Measurements from ENCODE around the gene PLEKHH3. TPM values are rescaled to one million over a fixed set of nuclear protein-coding genes. Genes with fewer than 3 reads are reported as not detected.
"Not testable (repeated sequence)": the region's sequence is repeated elsewhere in the genome, so short reads cannot be mapped to it uniquely, and the experiment has no call there.

Gene PLEKHH3
- total RNA-seq, 1 experiment from 2014 or later = 6.7 TPM

- Histone ChIP-seq H3K9me2 (replicated peaks; ENCODE audit: insufficient read depth, low read length) (no peaks in the 10 kb centered on the region), H3K79me2 (ENCODE audit: low read length) (no peaks in the 10 kb centered on the region), H2AFZ (ENCODE audit: low read length) (no peak overlapping the region)
These were observed 5.8 kb downstream of the PLEKHH3 start for GRCh38 chr17:42670789-42671657.

GRCh38 chr17:42669977-42670788, 6.6 kb downstream of the PLEKHH3 start:
- H2AFZ ChIP-seq (ENCODE audit: low read length) = no peak overlapping the region
- H3K27ac ChIP-seq (ENCODE audit: low read length) = no peak overlapping the region
- H3K4me2 ChIP-seq (ENCODE audit: low read depth, low read length, poor library complexity, severe bottlenecking) = no peak overlapping the region
- no peaks in the 10 kb centered on the region for H3K36me3 ChIP-seq (ENCODE audit: insufficient read depth, low read length)
- H4K20me1 ChIP-seq (ENCODE audit: insufficient read depth, low read depth, low read length) = 0 out of 2 replicates have a peak, but pooled peaks cover 4% of the 10 kb centered on the region
- no peak overlapping the region for H3K9ac ChIP-seq (ENCODE audit: low read length)
- no peaks in the 10 kb centered on the region for H3K9me2 ChIP-seq (replicated peaks; ENCODE audit: insufficient read depth, low read length)
- no peaks in the 10 kb centered on the region for H3K9me3 ChIP-seq (ENCODE audit: low read length)
- peaks cover 11% of the 10 kb centered on the region for H3K4me1 ChIP-seq (ENCODE audit: low read length)
- no peaks in the 10 kb centered on the region for H3K79me2 ChIP-seq (ENCODE audit: low read length)
- no peak overlapping the region for H3K4me3 ChIP-seq (ENCODE audit: low read length)
- no peaks in the 10 kb centered on the region for H3K27me3 ChIP-seq (ENCODE audit: low read length)
- DNase-seq = no peak

More at GRCh38 chr17:42670789-42671657, 5.8 kb downstream of the PLEKHH3 start:
- no peak overlapping the region for H3K4me3 ChIP-seq (ENCODE audit: low read length)
- H3K4me2 ChIP-seq (ENCODE audit: low read depth, low read length, poor library complexity, severe bottlenecking) = no peak overlapping the region
- peaks cover 19% of the 10 kb centered on the region for H3K4me1 ChIP-seq (ENCODE audit: low read length)
- peaks cover 8% of the 10 kb centered on the region; the same call in 1 of the 2 replicates for H4K20me1 ChIP-seq (ENCODE audit: insufficient read depth, low read depth, low read length)
- no peaks in the 10 kb centered on the region for H3K27me3 ChIP-seq (ENCODE audit: low read length)
- H3K27ac ChIP-seq (ENCODE audit: low read length) = no peak overlapping the region
- H3K9me3 ChIP-seq (ENCODE audit: low read length) = no peaks in the 10 kb centered on the region
- no peak overlapping the region for H3K9ac ChIP-seq (ENCODE audit: low read length)
- H3K36me3 ChIP-seq (ENCODE audit: insufficient read depth, low read length) = no peaks in the 10 kb centered on the region
- DNase-seq = no peak

GRCh38 chr17:42669705-42669976, 7.2 kb downstream of the PLEKHH3 start:
- H3K9ac ChIP-seq (ENCODE audit: low read length) = no peak overlapping the region
- H3K27me3 ChIP-seq (ENCODE audit: low read length) = no peaks in the 10 kb centered on the region
- H3K4me1 ChIP-seq (ENCODE audit: low read length) = peaks cover 8% of the 10 kb centered on the region
- H3K4me3 ChIP-seq (ENCODE audit: low read length) = no peak overlapping the region
- H3K9me3 ChIP-seq (ENCODE audit: low read length) = no peaks in the 10 kb centered on the region
- H3K27ac ChIP-seq (ENCODE audit: low read length) = no peak overlapping the region
- H4K20me1 ChIP-seq (ENCODE audit: insufficient read depth, low read depth, low read length) = 0 out of 2 replicates have a peak, but pooled peaks cover 4% of the 10 kb centered on the region
- H3K36me3 ChIP-seq (ENCODE audit: insufficient read depth, low read length) = no peaks in the 10 kb centered on the region
- DNase-seq = no peak
- H3K9me2 ChIP-seq (replicated peaks; ENCODE audit: insufficient read depth, low read length) = no peaks in the 10 kb centered on the region
- H3K79me2 ChIP-seq (ENCODE audit: low read length) = no peaks in the 10 kb centered on the region
- H2AFZ ChIP-seq (ENCODE audit: low read length) = no peak overlapping the region
- no peak overlapping the region for H3K4me2 ChIP-seq (ENCODE audit: low read depth, low read length, poor library complexity, severe bottlenecking)

- Histone ChIP-seq H3K36me3 (ENCODE audit: insufficient read depth, low read length) (no peaks in the 10 kb centered on the region), H3K79me2 (ENCODE audit: low read length) (no peaks in the 10 kb centered on the region), H2AFZ (ENCODE audit: low read length) (no peak overlapping the region), H3K27ac (ENCODE audit: low read length) (no peak overlapping the region), H3K9me3 (ENCODE audit: low read length) (no peaks in the 10 kb centered on the region), H3K4me3 (ENCODE audit: low read length) (no peak overlapping the region), H4K20me1 (ENCODE audit: insufficient read depth, low read depth, low read length) (0 out of 2 replicates have a peak, but pooled peaks cover 4% of the 10 kb centered on the region), H3K27me3 (ENCODE audit: low read length) (no peaks in the 10 kb centered on the region), H3K9ac (ENCODE audit: low read length) (no peak overlapping the region), H3K4me1 (ENCODE audit: low read length) (no peaks in the 10 kb centered on the region), H3K4me2 (ENCODE audit: low read depth, low read length, poor library complexity, severe bottlenecking) (no peak overlapping the region), H3K9me2 (replicated peaks; ENCODE audit: insufficient read depth, low read length) (no peaks in the 10 kb centered on the region)
- no peak for DNase-seq
These were observed 9.5 kb downstream of the PLEKHH3 start for GRCh38 chr17:42667088-42667951.

- H3K4me1 ChIP-seq (ENCODE audit: low read length); H3K4me2 ChIP-seq (ENCODE audit: low read depth, low read length, poor library complexity, severe bottlenecking); H3K79me2 ChIP-seq (ENCODE audit: low read length); H3K27ac ChIP-seq (ENCODE audit: low read length); H3K27me3 ChIP-seq (ENCODE audit: low read length); H3K4me3 ChIP-seq (ENCODE audit: low read length); H3K36me3 ChIP-seq (ENCODE audit: insufficient read depth, low read length); H3K9me2 ChIP-seq (replicated peaks; ENCODE audit: insufficient read depth, low read length); H2AFZ ChIP-seq (ENCODE audit: low read length); H4K20me1 ChIP-seq (ENCODE audit: insufficient read depth, low read depth, low read length); H3K9me3 ChIP-seq (ENCODE audit: low read length); DNase-seq; H3K9ac ChIP-seq (ENCODE audit: low read length): not testable (repeated sequence)
These were observed 10.7 kb downstream of the PLEKHH3 start for GRCh38 chr17:42666126-42666525.

GRCh38 chr17:42665581-42666001, 11.2 kb downstream of the PLEKHH3 start:
- Histone ChIP-seq H3K4me2 (ENCODE audit: low read depth, low read length, poor library complexity, severe bottlenecking) (no peak overlapping the region), H3K79me2 (ENCODE audit: low read length) (no peaks in the 10 kb centered on the region), H3K4me1 (ENCODE audit: low read length) (peaks cover 4% of the 10 kb centered on the region), H3K9ac (ENCODE audit: low read length) (no peak overlapping the region), H3K4me3 (ENCODE audit: low read length) (no peak overlapping the region), H2AFZ (ENCODE audit: low read length) (no peak overlapping the region), H3K9me3 (ENCODE audit: low read length) (no peaks in the 10 kb centered on the region), H3K27ac (ENCODE audit: low read length) (no peak overlapping the region), H3K9me2 (replicated peaks; ENCODE audit: insufficient read depth, low read length) (no peaks in the 10 kb centered on the region), H3K36me3 (ENCODE audit: insufficient read depth, low read length) (no peaks in the 10 kb centered on the region), H3K27me3 (ENCODE audit: low read length) (no peaks in the 10 kb centered on the region), H4K20me1 (ENCODE audit: insufficient read depth, low read depth, low read length) (no peaks in the 10 kb centered on the region)
- no peak for DNase-seq

GRCh38 chr17:42660692-42661345, 16.0 kb downstream of the PLEKHH3 start:
- no peaks in the 10 kb centered on the region for H3K9me2 ChIP-seq (replicated peaks; ENCODE audit: insufficient read depth, low read length)
- peak overlapping the region; percentile 15; the same call in 1 of the 2 replicates for H3K27ac ChIP-seq (ENCODE audit: low read length)
- no peaks in the 10 kb centered on the region for H4K20me1 ChIP-seq (ENCODE audit: insufficient read depth, low read depth, low read length)
- DNase-seq = no peak
- H3K36me3 ChIP-seq (ENCODE audit: insufficient read depth, low read length) = no peaks in the 10 kb centered on the region
- peaks cover 21% of the 10 kb centered on the region for H3K4me1 ChIP-seq (ENCODE audit: low read length)
- H3K9ac ChIP-seq (ENCODE audit: low read length) = peak overlapping the region; percentile 14; the same call in 1 of the 2 replicates
- no peaks in the 10 kb centered on the region for H3K9me3 ChIP-seq (ENCODE audit: low read length)
- H3K4me3 ChIP-seq (ENCODE audit: low read length) = no peak overlapping the region
- H3K4me2 ChIP-seq (ENCODE audit: low read depth, low read length, poor library complexity, severe bottlenecking) = peak overlapping the region; percentile 34
- H3K27me3 ChIP-seq (ENCODE audit: low read length) = no peaks in the 10 kb centered on the region
- H2AFZ ChIP-seq (ENCODE audit: low read length) = no peak overlapping the region
- no peaks in the 10 kb centered on the region for H3K79me2 ChIP-seq (ENCODE audit: low read length)
